Endodermal cell (in vitro differentiated cells): Measurements from ENCODE around the gene FMNL3. TPM values are rescaled to one million over a fixed set of nuclear protein-coding genes. Genes with fewer than 3 reads are reported as not detected.
A peak's percentile ranks its signal among the peaks of the same experiment; 100 is the strongest.

Source experiments
- DNase-seq: peaks from one replicate; pipeline ENCODE4 v3.0.0-alpha.2; 2017
- H3K27ac ChIP-seq: 2 replicates; pipeline ENCODE4 v1.5.1; 2013; ENCODE audit warnings: mild to moderate bottlenecking, low read depth, low read length, moderate library complexity
- H3K27me3 ChIP-seq: 2 replicates; pipeline ENCODE4 v1.6.1; 2013; ENCODE audit warnings: mild to moderate bottlenecking, low read length, moderate library complexity; ENCODE audit not compliant: insufficient read depth, control insufficient read depth, poor library complexity, severe bottlenecking
- H3K36me3 ChIP-seq: 2 replicates; pipeline ENCODE4 v1.7.0; 2013; ENCODE audit warnings: mild to moderate bottlenecking, low read length, moderate library complexity; ENCODE audit not compliant: control insufficient read depth, insufficient read depth
- H3K4me1 ChIP-seq: one replicate; pipeline ENCODE4 v1.7.0; 2013; ENCODE audit warnings: low read length; ENCODE audit not compliant: control insufficient read depth, insufficient read depth
- H3K4me3 ChIP-seq: 2 replicates; pipeline ENCODE4 v1.5.1; 2013; ENCODE audit warnings: mild to moderate bottlenecking, low read length, moderate library complexity
- H3K9ac ChIP-seq: 2 replicates; pipeline ENCODE4 v1.6.1; 2013; ENCODE audit warnings: mild to moderate bottlenecking, low read length, moderate library complexity; ENCODE audit not compliant: poor library complexity, severe bottlenecking; ENCODE audit errors: extremely low read depth
- H3K9me3 ChIP-seq: 2 replicates; pipeline ENCODE4 v1.6.1; 2013; ENCODE audit warnings: mild to moderate bottlenecking, low read length, moderate library complexity; ENCODE audit not compliant: control insufficient read depth
- H3K27ac Mint-ChIP-seq: 2 replicates; pipeline ENCODE4 v1.8.0; 2020; ENCODE audit warnings: mixed read lengths
- H3K27me3 Mint-ChIP-seq: 2 replicates; pipeline ENCODE4 v1.8.0; 2021; ENCODE audit warnings: mild to moderate bottlenecking, mixed read lengths; ENCODE audit not compliant: insufficient read depth
- H3K36me3 Mint-ChIP-seq: 2 replicates; pipeline ENCODE4 v1.8.0; 2020; ENCODE audit warnings: low read depth, mixed read lengths
- H3K4me1 Mint-ChIP-seq: 2 replicates; pipeline ENCODE4 v1.8.0; 2020; ENCODE audit warnings: mixed read lengths
- H3K4me3 Mint-ChIP-seq: 2 replicates; pipeline ENCODE4 v1.8.0; 2020; ENCODE audit warnings: mild to moderate bottlenecking, moderate library complexity, mixed read lengths
- H3K9me3 Mint-ChIP-seq: 2 replicates; pipeline ENCODE4 v1.8.0; 2020; ENCODE audit warnings: mild to moderate bottlenecking, mixed read lengths
- WGBS, 2 experiments: methylation state at CpG; one replicate each; pipeline versions ENCODE4 v1.1.5 to v1.1.7; 2013; ENCODE audit warnings: missing lambda C conversion rate in 2 of 2, mixed read lengths in 1 of 2; ENCODE audit not compliant: insufficient coverage in 1 of 2, insufficient read length in 1 of 2; 5-methylcytosine and 5-hydroxymethylcytosine counted together
- total RNA-seq, 2 donors: library from RNA; stranded (reverse); fragmentation: NEBNext Ultra II Directional in 1 of 2; extraction: Animal tissue kit (Norgen Biotek cat#: 25700) in 1 of 2; gene quantifications; 2 replicates in 1 of 2; 3 replicates in 1 of 2; pipeline ENCODE4 v1.2.1, GENCODE V29; 2021
- TF ChIP-seq, protein P1 (sequence below): fragments of 200-600 bp; sonication (generic); conservative IDR thresholded peaks from 2 replicates; pipeline ENCODE4 v1.5.0; 2021; ENCODE audit warnings: antibody characterized with exemption, mild to moderate bottlenecking

FMNL3 gene
- total RNA-seq, 2 donors from 2014 or later = 22.4 to 23.5 TPM

GRCh38 chr12:49627752-49628360, 79.3 kb downstream of the FMNL3 start:
- H3K4me3 ChIP-seq = no peak overlapping the region
- no peak overlapping the region for H3K9ac ChIP-seq

DNA sequence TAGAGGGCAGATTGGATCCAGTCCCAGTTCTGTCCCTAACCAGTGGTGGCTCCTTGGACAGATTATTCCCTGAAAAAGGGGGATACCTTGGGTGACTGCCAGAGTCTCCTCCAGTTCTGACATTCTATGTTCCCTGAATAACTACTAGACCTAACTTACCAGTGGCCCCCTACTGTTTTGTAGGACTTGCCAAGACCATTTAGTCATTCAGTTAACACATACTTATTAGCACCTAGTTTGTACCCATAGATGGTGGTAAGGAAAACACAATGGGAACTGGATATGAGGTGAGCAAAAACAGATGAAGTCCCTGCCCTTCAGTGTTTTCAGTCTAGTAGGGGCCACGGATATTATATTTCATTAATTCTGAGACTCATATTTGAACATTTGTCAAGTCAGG, 80.4 kb downstream of the FMNL3 start:
- H3K36me3 Mint-ChIP-seq = no peaks in the 10 kb centered on the region
- H3K9ac ChIP-seq = no peak overlapping the region
- H3K4me3 Mint-ChIP-seq = no peak overlapping the region
- H3K27me3 ChIP-seq = no peaks in the 10 kb centered on the region
- TF ChIP-seq, protein P1, sequence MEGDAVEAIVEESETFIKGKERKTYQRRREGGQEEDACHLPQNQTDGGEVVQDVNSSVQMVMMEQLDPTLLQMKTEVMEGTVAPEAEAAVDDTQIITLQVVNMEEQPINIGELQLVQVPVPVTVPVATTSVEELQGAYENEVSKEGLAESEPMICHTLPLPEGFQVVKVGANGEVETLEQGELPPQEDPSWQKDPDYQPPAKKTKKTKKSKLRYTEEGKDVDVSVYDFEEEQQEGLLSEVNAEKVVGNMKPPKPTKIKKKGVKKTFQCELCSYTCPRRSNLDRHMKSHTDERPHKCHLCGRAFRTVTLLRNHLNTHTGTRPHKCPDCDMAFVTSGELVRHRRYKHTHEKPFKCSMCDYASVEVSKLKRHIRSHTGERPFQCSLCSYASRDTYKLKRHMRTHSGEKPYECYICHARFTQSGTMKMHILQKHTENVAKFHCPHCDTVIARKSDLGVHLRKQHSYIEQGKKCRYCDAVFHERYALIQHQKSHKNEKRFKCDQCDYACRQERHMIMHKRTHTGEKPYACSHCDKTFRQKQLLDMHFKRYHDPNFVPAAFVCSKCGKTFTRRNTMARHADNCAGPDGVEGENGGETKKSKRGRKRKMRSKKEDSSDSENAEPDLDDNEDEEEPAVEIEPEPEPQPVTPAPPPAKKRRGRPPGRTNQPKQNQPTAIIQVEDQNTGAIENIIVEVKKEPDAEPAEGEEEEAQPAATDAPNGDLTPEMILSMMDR = no peak
- no peaks in the 10 kb centered on the region for H3K9me3 Mint-ChIP-seq
- no peak overlapping the region for H3K4me3 ChIP-seq
- H3K4me1 Mint-ChIP-seq = peaks cover 17% of the 10 kb centered on the region
- 88% methylated on average over 1 of the region's 1 CpG; no CpG with 5 or more reads in 1 of the 2 experiments for WGBS, 2 experiments
- peaks cover 3% of the 10 kb centered on the region for H3K27me3 Mint-ChIP-seq
- no peak overlapping the region for H3K27ac ChIP-seq
- no peaks in the 10 kb centered on the region for H3K9me3 ChIP-seq
- DNase-seq = peak; percentile 53
- no peaks in the 10 kb centered on the region for H3K36me3 ChIP-seq
- no peaks in the 10 kb centered on the region for H3K4me1 ChIP-seq
- no peak overlapping the region for H3K27ac Mint-ChIP-seq

More at GRCh38 chr12:49627752-49628360, 79.3 kb downstream of the FMNL3 start:
- no peak overlapping the region for H3K27ac ChIP-seq
- no peak overlapping the region for H3K27ac Mint-ChIP-seq
- no peaks in the 10 kb centered on the region for H3K4me1 ChIP-seq
- 90 to 91% methylated on average over 3 of the region's 3 CpGs for WGBS, 2 experiments
- no peak overlapping the region for H3K4me3 Mint-ChIP-seq
- no peaks in the 10 kb centered on the region for H3K9me3 ChIP-seq
- no peaks in the 10 kb centered on the region for H3K9me3 Mint-ChIP-seq
- no peaks in the 10 kb centered on the region for H3K36me3 Mint-ChIP-seq
- TF ChIP-seq, protein P1 = no peak
- peaks cover 13% of the 10 kb centered on the region for H3K4me1 Mint-ChIP-seq
- peaks cover 5% of the 10 kb centered on the region for H3K36me3 ChIP-seq
- peaks cover 1% of the 10 kb centered on the region for H3K27me3 Mint-ChIP-seq
- H3K27me3 ChIP-seq = no peaks in the 10 kb centered on the region
- peak; percentile 39 for DNase-seq

DNA sequence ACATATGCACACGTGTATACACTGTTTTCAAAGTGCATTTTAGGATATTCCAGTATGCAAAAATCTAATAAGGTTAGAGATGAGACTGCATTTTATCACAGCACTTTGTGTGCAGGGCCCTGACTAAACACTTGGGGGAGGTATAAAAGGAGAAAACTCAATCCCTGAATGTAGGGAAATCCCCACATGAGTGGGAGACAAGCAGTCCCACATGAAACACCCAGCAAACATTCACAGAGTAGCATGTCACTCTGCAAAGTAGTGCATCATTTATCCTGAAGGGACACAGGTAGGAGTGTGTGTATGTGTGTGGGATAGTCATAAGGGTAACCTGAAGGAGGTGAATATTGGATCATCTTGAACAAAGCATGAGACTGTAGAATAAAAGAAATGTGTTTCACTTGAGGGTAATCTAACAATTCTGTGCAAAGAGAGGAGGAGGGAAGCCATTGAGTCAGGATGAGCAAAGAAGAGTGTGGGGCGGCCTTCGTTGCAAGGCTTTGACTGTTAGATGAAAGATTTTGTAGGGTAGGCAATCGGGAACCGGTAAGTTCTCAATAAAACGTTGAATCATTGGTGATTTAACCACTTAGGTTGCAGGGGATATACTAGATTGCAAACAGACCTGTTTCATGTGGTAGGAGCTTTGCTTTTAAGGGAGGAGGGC, 80.9 kb downstream of the FMNL3 start:
- TF ChIP-seq, protein P1 = peak; percentile 13
- H3K27ac ChIP-seq = no peak overlapping the region
- H3K36me3 ChIP-seq = no peaks in the 10 kb centered on the region
- H3K9me3 Mint-ChIP-seq = no peaks in the 10 kb centered on the region
- no peak overlapping the region for H3K4me3 ChIP-seq
- H3K4me1 Mint-ChIP-seq = peaks cover 17% of the 10 kb centered on the region
- peaks cover 3% of the 10 kb centered on the region for H3K27me3 Mint-ChIP-seq
- peak; percentile 36 for DNase-seq
- no peaks in the 10 kb centered on the region for H3K9me3 ChIP-seq
- no peak overlapping the region for H3K4me3 Mint-ChIP-seq
- no peaks in the 10 kb centered on the region for H3K36me3 Mint-ChIP-seq
- no peak overlapping the region for H3K27ac Mint-ChIP-seq
- WGBS, 2 experiments = 91% methylated on average over 6 of the region's 6 CpGs
- H3K27me3 ChIP-seq = no peaks in the 10 kb centered on the region
- no peaks in the 10 kb centered on the region for H3K4me1 ChIP-seq
- H3K9ac ChIP-seq = no peak overlapping the region
